GM12878 (cell line): ENCODE results near the gene POLRMT. TPM values are rescaled to one million over a fixed set of nuclear protein-coding genes. Genes with fewer than 3 reads are reported as not detected.

Experiments
- ATAC-seq: fragments of 200-7000 bp; cut with Tn5 transposase; 3 replicates; pipeline ENCODE4 v1.9.1; 2020; ENCODE audit warnings: mild to moderate bottlenecking, moderate library complexity
- BruUV-seq: library from RNA; stranded (reverse); fragments of 400-500 nt; replicated peaks from 2 replicates; lab custom pipeline; 2021; lab: Mats Ljungman, UMichigan
- CTCF ChIA-PET: fragments of 300-600 bp; sonication (Branson Sonifier 250); formaldehyde crosslinking; extraction: SDS; loops from one replicate; lab custom pipeline; 2021; ENCODE audit warnings: inconsistent platforms; lab: Yijun Ruan, JAX
- POLR2A ChIA-PET: fragments of 350-600 bp; formaldehyde crosslinking; extraction: SDS; loops from one replicate; lab custom pipeline; 2021; ENCODE audit warnings: inconsistent platforms; lab: Charles Lee
- RAD21 ChIA-PET: fragments of 300-600 bp; sonication (Branson Sonifier 250); formaldehyde crosslinking; loops from one replicate; lab custom pipeline; 2023; ENCODE audit warnings: antibody characterized with exemption; ENCODE audit not compliant: unreplicated experiment; lab: Charles Lee
- SMC1A ChIA-PET: fragments of 300-600 bp; sonication (Branson Sonifier 250); formaldehyde crosslinking; loops from one replicate; lab custom pipeline; 2023; ENCODE audit not compliant: unreplicated experiment, uncharacterized antibody; lab: Charles Lee
- DNase-seq: peaks from one replicate; pipeline ENCODE4 v3.0.0-alpha.2; 2011; ENCODE audit warnings: low read depth, low spot score
- FAIRE-seq: peaks from 3 replicates; lab custom pipeline; 2011; peaks lifted over from hg19 to GRCh38; lab: Jason Lieb, UNC
- H2AFZ ChIP-seq: 2 replicates; pipeline ENCODE4 v1.6.0; 2011; ENCODE audit warnings: low read depth, low read length, control low read depth; ENCODE audit not compliant: control insufficient read depth
- H3K27ac ChIP-seq: 2 replicates; pipeline ENCODE4 v1.5.1; 2011; ENCODE audit warnings: control low read depth; ENCODE audit not compliant: control insufficient read depth, insufficient read depth
- H3K27me3 ChIP-seq, 2 experiments: replicated peaks in 1 of 2; 2 replicates each; pipeline versions ENCODE4 v1.6.0 to v1.6.1; 2011; ENCODE audit warnings: low read length in 1 of 2; ENCODE audit not compliant: control insufficient read depth in 2 of 2, insufficient read depth in 2 of 2
- H3K36me3 ChIP-seq, 2 experiments: 2 replicates each; pipeline ENCODE4 v1.5.1; 2011; ENCODE audit warnings: low read length in 1 of 2; ENCODE audit not compliant: control insufficient read depth in 2 of 2, insufficient read depth in 2 of 2
- H3K4me1 ChIP-seq: 2 replicates; pipeline ENCODE4 v1.6.1; 2011; ENCODE audit warnings: mild to moderate bottlenecking, low read length, moderate library complexity, mixed read lengths; ENCODE audit not compliant: control insufficient read depth, insufficient read depth
- H3K4me2 ChIP-seq: 2 replicates; pipeline ENCODE4 v1.6.0; 2011; ENCODE audit warnings: control low read depth; ENCODE audit not compliant: control insufficient read depth, insufficient read depth
- H3K4me3 ChIP-seq: fragments of 200-600 bp; sonication (generic); 2 replicates; pipeline ENCODE4 v1.5.1; 2016
- H3K79me2 ChIP-seq: 2 replicates; pipeline ENCODE4 v1.6.0; 2011; ENCODE audit warnings: low read length; ENCODE audit not compliant: control insufficient read depth, insufficient read depth
- H3K9ac ChIP-seq: 2 replicates; pipeline ENCODE4 v1.8.0; 2011; ENCODE audit warnings: low read length, control low read depth, mixed read lengths; ENCODE audit not compliant: control insufficient read depth, insufficient read depth
- H3K9me3 ChIP-seq: replicated peaks from 3 replicates; pipeline ENCODE4 v1.5.1; 2011; ENCODE audit warnings: mild to moderate bottlenecking, low read length; ENCODE audit not compliant: control insufficient read depth, insufficient read depth
- H4K20me1 ChIP-seq: 2 replicates; pipeline ENCODE4 v1.6.0; 2011; ENCODE audit not compliant: control insufficient read depth, insufficient read depth
- BCL11A ChIP-seq: IDR thresholded peaks from 2 replicates; pipeline ENCODE4 v1.6.1; 2011; ENCODE audit warnings: low read depth, low read length
- ETV6 ChIP-seq, 2 experiments: fragments of 450-650 bp in 1 of 2; IDR thresholded peaks in 1 of 2; conservative IDR thresholded peaks in 1 of 2; 2 replicates each; pipeline ENCODE4 v1.6.1; 2014; ENCODE audit warnings: antibody characterized with exemption in 1 of 2, borderline replicate concordance in 1 of 2, low read depth in 1 of 2, mild to moderate bottlenecking in 1 of 2, moderate library complexity in 1 of 2
- GABPA ChIP-seq: IDR thresholded peaks from 2 replicates; pipeline ENCODE4 v1.6.1; 2014; ENCODE audit warnings: antibody characterized with exemption, low read depth, mild to moderate bottlenecking, inconsistent platforms
- HCFC1 ChIP-seq: fragments of 150-350 bp; IDR thresholded peaks from 2 replicates; pipeline ENCODE4 v1.6.1; 2014; ENCODE audit warnings: low read length
- HDAC2 ChIP-seq: fragments of 200-600 bp; sonication (generic); IDR thresholded peaks from 2 replicates; pipeline ENCODE4 v1.6.1; 2017
- NR2C1 ChIP-seq: fragments of 450-650 bp; IDR thresholded peaks from 2 replicates; pipeline ENCODE4 v1.6.1; 2017; ENCODE audit warnings: antibody characterized with exemption, mild to moderate bottlenecking, moderate library complexity
- NR2F1 ChIP-seq: fragments of 450-650 bp; conservative IDR thresholded peaks from 2 replicates; pipeline ENCODE4 v1.6.1; 2017; ENCODE audit warnings: mild to moderate bottlenecking
- RCOR1 ChIP-seq: conservative IDR thresholded peaks from 2 replicates; pipeline ENCODE4 v1.6.1; 2012; ENCODE audit warnings: low read depth, low read length, improper control_type of control experiment
- SKIL ChIP-seq: fragments of 450-650 bp; IDR thresholded peaks from 2 replicates; pipeline ENCODE4 v1.6.1; 2017; ENCODE audit warnings: mild to moderate bottlenecking, low read depth, inconsistent platforms; ENCODE audit not compliant: poor library complexity, severe bottlenecking
- SMAD1 ChIP-seq: fragments of 450-650 bp; IDR thresholded peaks from 2 replicates; pipeline ENCODE4 v1.6.1; 2018; ENCODE audit warnings: mild to moderate bottlenecking, low read depth; ENCODE audit not compliant: partially characterized antibody
- STAT1 ChIP-seq: fragments of 450-650 bp; conservative IDR thresholded peaks from 2 replicates; pipeline ENCODE4 v1.6.1; 2014; ENCODE audit warnings: antibody characterized with exemption, mild to moderate bottlenecking
- YBX1 ChIP-seq: fragments of 450-650 bp; IDR thresholded peaks from 2 replicates; pipeline ENCODE4 v1.6.1; 2016; ENCODE audit warnings: antibody characterized with exemption
- ZNF217 ChIP-seq: fragments of 450-650 bp; IDR thresholded peaks from 2 replicates; pipeline ENCODE4 v1.6.1; 2017; ENCODE audit warnings: antibody characterized with exemption, mild to moderate bottlenecking
- WGBS: methylation state at CpG from one replicate; pipeline ENCODE4 v1.1.6; 2016; ENCODE audit warnings: low lambda C conversion rate; ENCODE audit not compliant: insufficient replicate concordance, insufficient coverage; ENCODE audit errors: missing lambda C conversion rate; 5-methylcytosine and 5-hydroxymethylcytosine counted together
- in situ Hi-C: fragments of 300-500 bp; cut with MboI; formaldehyde crosslinking; loops from 9 replicates; pipeline ENCODE4 v1.14.3; 2018; ENCODE audit warnings: mixed read lengths
- intact Hi-C: fragments of 100-400 bp; cut with micrococcal nuclease; formaldehyde crosslinking; loops from one replicate; pipeline ENCODE4 v1.14.2; 2022; ENCODE audit not compliant: unreplicated experiment
- polyA plus RNA-seq, 11 experiments: library from polyadenylated mRNA; depleted of rRNA in 4 of 11; unstranded in 6 of 11; stranded (reverse) in 5 of 11; fragments of >200 nt; fragmentation: Nextera tagmentation in 4 of 11; fragmentation: Illumina TruSeq in 1 of 11; extraction: Ambion mirVana in 4 of 11; extraction: Trizol in 1 of 11; gene quantifications; 1 replicate in 1 of 11; 2 replicates in 10 of 11; pipeline versions ENCODE4 v1.2.1 to v1.2.3, GENCODE V29; 2011 to 2016; ENCODE audit warnings: inconsistent platforms in 2 of 11, missing spikeins in 2 of 11, low read depth in 1 of 11
- total RNA-seq, 4 experiments: library from RNA; depleted of rRNA in 3 of 4; stranded (reverse); fragments of >200 nt in 3 of 4; fragmentation: Illumina TruSeq in 1 of 4; extraction: Trizol in 1 of 4; gene quantifications; 2 replicates each; pipeline versions ENCODE4 v1.2.1 to v1.2.3, GENCODE V29; 2013 to 2021

The POLRMT gene
- total and polyA plus RNA-seq, 10 of the 15 experiments (the other 5 are each of a cell fraction or from before 2014, with no cell fraction given): 9.9 to 57.6 (median 34.6) TPM

- SMC1A ChIA-PET: no interaction called here
- BruUV-seq: no TSS peak
- Histone ChIP-seq H3K4me1 (peaks cover 22% of the 10 kb centered on the region), H4K20me1 (no peaks in the 10 kb centered on the region; the same call in 1 of the 2 replicates), H3K9ac (no peak overlapping the region), H3K27me3 (no peaks in the 10 kb centered on the region), H3K4me3 (no peak overlapping the region), H3K9me3 (no peaks in the 10 kb centered on the region), H3K36me3 (no peaks in the 10 kb centered on the region), H2AFZ (no peak overlapping the region), H3K4me2 (0 out of 2 replicates have a peak overlapping the region, but pooled peaks have one; percentile 42), H3K79me2 (no peaks in the 10 kb centered on the region), H3K27ac (no peak overlapping the region)
- POLR2A ChIA-PET: no interaction called here
- 4% methylated on average over 13 of the region's 31 CpGs for WGBS
- CTCF ChIA-PET: no interaction called here
- TF ChIP-seq BCL11A (no peak), HDAC2 (no peak), HCFC1 (no peak), NR2F1 (no peak), NR2C1 (no peak), ZNF217 (no peak), YBX1 (no peak), STAT1 (no peak), SMAD1 (no peak), RCOR1 (no peak), GABPA (no peak), SKIL (no peak), ETV6 (conservative IDR thresholded peaks at IDR 0.05 in 1 of 2, IDR thresholded peaks at IDR 0.05 in 1 of 2; ENCODE audit: borderline replicate concordance in 1 of 2, low read depth in 1 of 2) (no peak)
- FAIRE-seq (no peak), ATAC-seq (no peak), DNase-seq (no peak)
- RAD21 ChIA-PET: interaction anchor here (0.6 to 1.6 kb wide), 3 partner anchors 46 to 58 kb away, joined by 3 read pairs; no protein-coding TSS in a partner anchor
- in situ Hi-C loops: no loop called here
- intact Hi-C loops: no loop called here
Observed at GRCh38 chr19:676007-676338, 42.6 kb upstream of the POLRMT start.
